HepG2 (cell line): ENCODE measurements around the gene PJA2. TPM values are rescaled to one million over a fixed set of nuclear protein-coding genes. Genes with fewer than 3 reads are reported as not detected.
A peak's percentile ranks its signal among the peaks of the same experiment; 100 is the strongest.

Source experiments
- BHLHE40 ChIP-seq: IDR thresholded peaks from 2 replicates; pipeline ENCODE4 v1.6.1; 2011; ENCODE audit warnings: low read length, improper control_type of control experiment
- CREB1 ChIP-seq, 2 experiments: fragments of 450-650 bp in 1 of 2; IDR thresholded peaks; 2 replicates each; pipeline ENCODE4 v1.6.1; 2016 to 2017; ENCODE audit warnings: control low read depth in 1 of 2, mild to moderate bottlenecking in 1 of 2, missing compliant biosample characterization in 1 of 2, missing genetic modification characterization in 1 of 2
- E2F1 ChIP-seq: sonication (generic); formaldehyde crosslinking; IDR thresholded peaks from 2 replicates; pipeline ENCODE4 v1.5.0; 2020; ENCODE audit warnings: missing genetic modification reagents
- ELF4 ChIP-seq: sonication (generic); formaldehyde crosslinking; IDR thresholded peaks from 2 replicates; pipeline ENCODE4 v1.5.0; 2020; ENCODE audit warnings: missing genetic modification reagents, mild to moderate bottlenecking, moderate library complexity, borderline replicate concordance
- FOXK1 ChIP-seq: sonication (generic); formaldehyde crosslinking; IDR thresholded peaks from 2 replicates; pipeline ENCODE4 v1.4.0; 2020; ENCODE audit warnings: low read depth, missing genetic modification reagents, borderline replicate concordance
- GRHL1 ChIP-seq: sonication (generic); formaldehyde crosslinking; conservative IDR thresholded peaks from 2 replicates; pipeline ENCODE4 v1.8.0; 2022; ENCODE audit warnings: missing genetic modification reagents
- HES4 ChIP-seq: sonication (generic); formaldehyde crosslinking; IDR thresholded peaks from 2 replicates; pipeline ENCODE4 v1.9.0; 2021; ENCODE audit warnings: mild to moderate bottlenecking, missing genetic modification reagents, borderline replicate concordance
- HMGA1 ChIP-seq: sonication (generic); formaldehyde crosslinking; conservative IDR thresholded peaks from 2 replicates; pipeline ENCODE4 v1.4.0; 2020; ENCODE audit warnings: missing genetic modification reagents
- HNRNPLL ChIP-seq: fragments of 200-400 bp; formaldehyde crosslinking; IDR thresholded peaks from 2 replicates; pipeline ENCODE4 v1.6.1; 2017; ENCODE audit warnings: mild to moderate bottlenecking, low read depth, low read length; ENCODE audit not compliant: poor library complexity, severe bottlenecking
- KLF12 ChIP-seq: sonication (generic); formaldehyde crosslinking; IDR thresholded peaks from 2 replicates; pipeline ENCODE4 v1.4.0; 2020; ENCODE audit warnings: missing genetic modification reagents, borderline replicate concordance
- KLF16 ChIP-seq, 2 experiments: sonication (generic) in 1 of 2; formaldehyde crosslinking in 1 of 2; IDR thresholded peaks; 2 replicates each; pipeline versions ENCODE4 v1.6.1 to v1.8.0; 2016 to 2023; ENCODE audit warnings: missing genetic modification reagents in 2 of 2, missing compliant biosample characterization in 1 of 2
- MED13 ChIP-seq: sonication (generic); formaldehyde crosslinking; IDR thresholded peaks from 2 replicates; pipeline ENCODE4 v1.5.0; 2020; ENCODE audit warnings: missing genetic modification reagents
- NFAT5 ChIP-seq: sonication (generic); formaldehyde crosslinking; IDR thresholded peaks from 2 replicates; pipeline ENCODE4 v1.4.0; 2020; ENCODE audit warnings: missing genetic modification reagents
- SOX6 ChIP-seq, 2 experiments: fragments of 450-650 bp in 1 of 2; sonication (generic) in 1 of 2; formaldehyde crosslinking in 1 of 2; IDR thresholded peaks; 2 replicates each; pipeline versions ENCODE4 v1.4.0 to v1.6.1; 2017 to 2020; ENCODE audit warnings: antibody characterized with exemption in 1 of 2, mild to moderate bottlenecking in 1 of 2, missing genetic modification reagents in 1 of 2
- XBP1 ChIP-seq: sonication (generic); formaldehyde crosslinking; IDR thresholded peaks from 2 replicates; pipeline ENCODE4 v1.5.0; 2020; ENCODE audit warnings: missing genetic modification reagents
- ZNF143 ChIP-seq: sonication (generic); formaldehyde crosslinking; IDR thresholded peaks from 2 replicates; pipeline ENCODE4 v1.4.0; 2020; ENCODE audit warnings: missing genetic modification reagents
- ZNF232 ChIP-seq: sonication (generic); formaldehyde crosslinking; IDR thresholded peaks from 2 replicates; pipeline ENCODE4 v1.4.0; 2020; ENCODE audit warnings: missing genetic modification reagents, borderline replicate concordance
- ZNF567 ChIP-seq: sonication (generic); formaldehyde crosslinking; IDR thresholded peaks from 2 replicates; pipeline ENCODE4 v1.8.1; 2023; ENCODE audit warnings: mild to moderate bottlenecking, missing genetic modification reagents, borderline replicate concordance
- ZNF784 ChIP-seq: sonication (generic); formaldehyde crosslinking; IDR thresholded peaks from 2 replicates; pipeline ENCODE4 v1.5.1; 2020; ENCODE audit warnings: missing genetic modification reagents, mild to moderate bottlenecking, borderline replicate concordance
- ZSCAN22 ChIP-seq: sonication (generic); formaldehyde crosslinking; IDR thresholded peaks from 2 replicates; pipeline ENCODE4 v1.4.0; 2020; ENCODE audit warnings: mild to moderate bottlenecking, missing genetic modification reagents
- ZZZ3 ChIP-seq: sonication (generic); formaldehyde crosslinking; IDR thresholded peaks from 2 replicates; pipeline ENCODE4 v1.4.0; 2020; ENCODE audit warnings: missing genetic modification reagents, mild to moderate bottlenecking, borderline replicate concordance
- polyA plus RNA-seq, 8 experiments: library from polyadenylated mRNA; depleted of rRNA in 3 of 8; stranded (reverse) in 7 of 8; unstranded in 1 of 8; fragments of >200 nt; fragmentation: Illumina TruSeq in 4 of 8; extraction: Trizol in 4 of 8; gene quantifications; 2 replicates each; pipeline versions ENCODE4 v1.2.1 to v1.2.3, GENCODE V29; 2011 to 2016; ENCODE audit warnings: low read depth in 4 of 8, missing spikeins in 1 of 8, mixed read lengths in 1 of 8; ENCODE audit not compliant: insufficient read depth in 1 of 8
- total RNA-seq, 5 experiments: library from RNA; depleted of rRNA; stranded (reverse); fragments of >200 nt; fragmentation: Illumina TruSeq; extraction: Trizol; gene quantifications; 2 replicates each; pipeline ENCODE4 v1.2.3, GENCODE V29; 2016; ENCODE audit warnings: low read depth in 1 of 5

PJA2 gene
- total and polyA plus RNA-seq, 2 of the 13 experiments (the other 11 are each of a cell fraction or from before 2014, with no cell fraction given), result 39.4 to 41.4 TPM

- TF ChIP-seq ZNF784 (CRISPR knock-in tag), result no peak
- no peak for TF ChIP-seq MED13
- no peak for TF ChIP-seq XBP1 (CRISPR knock-in tag)
- TF ChIP-seq HMGA1 (CRISPR knock-in tag), result no peak
- no peak for TF ChIP-seq ZZZ3 (CRISPR knock-in tag)
- TF ChIP-seq ZSCAN22 (CRISPR knock-in tag), result no peak
- TF ChIP-seq HNRNPLL, result peak; percentile 94
- TF ChIP-seq KLF16 (CRISPR knock-in tag; IDR thresholded peaks at IDR 0.05), result peak in 1 of 2 experiments; percentile 40; a peak in 1 of 4 replicates
- peak; percentile 86 for TF ChIP-seq CREB1 (IDR thresholded peaks at IDR 0.05)
- peak; percentile 92 for TF ChIP-seq CREB1 (CRISPR knock-in tag; IDR thresholded peaks at IDR 0.05)
- TF ChIP-seq BHLHE40, result no peak
- TF ChIP-seq HES4 (CRISPR knock-in tag), result no peak
- no peak for TF ChIP-seq ZNF232
- no peak for TF ChIP-seq ZNF143
- no peak for TF ChIP-seq GRHL1 (CRISPR knock-in tag)
- TF ChIP-seq NFAT5 (CRISPR knock-in tag), result no peak
- no peak; the same call in 1 of the 2 replicates for TF ChIP-seq FOXK1 (CRISPR knock-in tag)
- TF ChIP-seq ZNF567, result no peak
- TF ChIP-seq SOX6 (IDR thresholded peaks at IDR 0.05), result no peak
- TF ChIP-seq SOX6 (CRISPR knock-in tag; IDR thresholded peaks at IDR 0.05), result no peak; the same call in none of the 2 replicates
- no peak for TF ChIP-seq KLF12 (CRISPR knock-in tag)
- TF ChIP-seq E2F1 (CRISPR knock-in tag), result no peak
- TF ChIP-seq ELF4, result no peak
Observed at GRCh38 chr5:109409844-109410388, at the start of gene PJA2 (continued).
